HEK293 (cell line): Measurements from ENCODE around the gene MRPL18.

Experiments used
- CTCF ChIA-PET: fragments of 350-600 bp; formaldehyde crosslinking; extraction: SDS; loops from one replicate; lab custom pipeline; 2021; ENCODE audit warnings: antibody characterized with exemption; lab: Yijun Ruan, JAX
- POLR2A ChIA-PET: fragments of 300-600 bp; formaldehyde crosslinking; extraction: SDS; loops from one replicate; lab custom pipeline; 2020; ENCODE audit warnings: antibody characterized with exemption, inconsistent platforms; lab: Yijun Ruan, JAX
- H3K27ac ChIP-seq: fragments of 200-500 bp; sonication (Bioruptor generic); 2 replicates; pipeline ENCODE4 v1.5.1; 2014; ENCODE audit warnings: low read depth, low read length, control low read depth, inconsistent platforms; ENCODE audit errors: extremely low read depth
- H3K36me3 ChIP-seq, 2 experiments: fragments of 200-500 bp in 1 of 2; sonication (Bioruptor generic) in 1 of 2; 1 replicate in 1 of 2; 2 replicates in 1 of 2; pipeline ENCODE4 v1.5.1; 2014 to 2017; ENCODE audit warnings: inconsistent platforms in 2 of 2, low read length in 2 of 2; ENCODE audit not compliant: control insufficient read depth in 2 of 2, insufficient read depth in 1 of 2
- H3K4me1 ChIP-seq: fragments of 200-500 bp; sonication (Bioruptor generic); 2 replicates; pipeline ENCODE4 v1.5.1; 2014; ENCODE audit warnings: mild to moderate bottlenecking, low read length, inconsistent platforms; ENCODE audit not compliant: control insufficient read depth, insufficient read depth
- H3K4me3 ChIP-seq: 2 replicates; pipeline ENCODE4 v1.5.1; 2011; ENCODE audit warnings: low read depth, mild to moderate bottlenecking, control low read depth, low read length, moderate library complexity
- H3K9me3 ChIP-seq: fragments of 200-500 bp; sonication (Bioruptor generic); 2 replicates; pipeline ENCODE4 v1.5.1; 2014; ENCODE audit warnings: low read depth, low read length, inconsistent platforms; ENCODE audit not compliant: control insufficient read depth, insufficient read depth
- IKZF3 ChIP-seq: fragments of 450-650 bp; IDR thresholded peaks from 2 replicates; pipeline ENCODE4 v1.5.0; 2018; ENCODE audit warnings: missing biosample characterization, mild to moderate bottlenecking, missing genetic modification characterization, moderate library complexity
- KLF17 ChIP-seq: fragments of 450-650 bp; formaldehyde crosslinking; IDR thresholded peaks from 2 replicates; pipeline ENCODE4 v1.5.1; 2016; ENCODE audit warnings: missing biosample characterization, missing genetic modification characterization
- OVOL3 ChIP-seq: fragments of 450-650 bp; formaldehyde crosslinking; IDR thresholded peaks from 2 replicates; pipeline ENCODE4 v1.5.1; 2016; ENCODE audit warnings: missing biosample characterization, missing genetic modification characterization
- PRDM2 ChIP-seq: fragments of 450-650 bp; formaldehyde crosslinking; IDR thresholded peaks from 2 replicates; pipeline ENCODE4 v1.5.1; 2016; ENCODE audit warnings: missing biosample characterization, missing genetic modification characterization, borderline replicate concordance
- ZBTB1 ChIP-seq: fragments of 450-650 bp; formaldehyde crosslinking; IDR thresholded peaks from 2 replicates; pipeline ENCODE4 v1.5.1; 2016; ENCODE audit warnings: missing biosample characterization, missing genetic modification characterization
- ZFP3 ChIP-seq: fragments of 450-650 bp; formaldehyde crosslinking; IDR thresholded peaks from 2 replicates; pipeline ENCODE4 v1.5.1; 2016; ENCODE audit warnings: low read depth, missing biosample characterization, missing genetic modification characterization
- ZNF114 ChIP-seq: fragments of 450-650 bp; formaldehyde crosslinking; IDR thresholded peaks from 2 replicates; pipeline ENCODE4 v1.5.0; 2017; ENCODE audit warnings: missing biosample characterization, missing genetic modification characterization
- ZNF184 ChIP-seq: fragments of 450-650 bp; IDR thresholded peaks from 2 replicates; pipeline ENCODE4 v1.5.1; 2018; ENCODE audit warnings: missing biosample characterization, mild to moderate bottlenecking, missing genetic modification characterization
- ZNF2 ChIP-seq: fragments of 450-650 bp; formaldehyde crosslinking; IDR thresholded peaks from 2 replicates; pipeline ENCODE4 v1.5.1; 2016; ENCODE audit warnings: missing biosample characterization, missing genetic modification characterization
- ZNF280C ChIP-seq: fragments of 450-650 bp; formaldehyde crosslinking; IDR thresholded peaks from 2 replicates; pipeline ENCODE4 v1.5.1; 2016; ENCODE audit warnings: missing biosample characterization, missing genetic modification characterization
- ZNF473 ChIP-seq: fragments of 450-650 bp; formaldehyde crosslinking; IDR thresholded peaks from 2 replicates; pipeline ENCODE4 v1.5.1; 2017; ENCODE audit warnings: missing biosample characterization, missing genetic modification characterization
- ZNF488 ChIP-seq: fragments of 450-650 bp; formaldehyde crosslinking; IDR thresholded peaks from 2 replicates; pipeline ENCODE4 v1.5.1; 2016; ENCODE audit warnings: missing biosample characterization, missing genetic modification characterization
- ZNF514 ChIP-seq: fragments of 450-650 bp; formaldehyde crosslinking; IDR thresholded peaks from 2 replicates; pipeline ENCODE4 v1.5.1; 2016; ENCODE audit warnings: missing biosample characterization, missing genetic modification characterization
- ZNF529 ChIP-seq: fragments of 450-650 bp; formaldehyde crosslinking; IDR thresholded peaks from 2 replicates; pipeline ENCODE4 v1.5.1; 2017; ENCODE audit warnings: missing genetic modification characterization, missing biosample characterization; ENCODE audit not compliant: insufficient replicate concordance
- ZNF560 ChIP-seq: fragments of 450-650 bp; formaldehyde crosslinking; IDR thresholded peaks from 2 replicates; pipeline ENCODE4 v1.5.1; 2017; ENCODE audit warnings: missing biosample characterization, missing genetic modification characterization, borderline replicate concordance
- ZNF621 ChIP-seq: fragments of 450-650 bp; formaldehyde crosslinking; IDR thresholded peaks from 2 replicates; pipeline ENCODE4 v1.5.1; 2017; ENCODE audit warnings: missing biosample characterization, missing genetic modification characterization
- ZNF660 ChIP-seq: fragments of 450-650 bp; IDR thresholded peaks from 2 replicates; pipeline ENCODE4 v1.5.1; 2018; ENCODE audit warnings: missing biosample characterization, mild to moderate bottlenecking, missing genetic modification characterization
- ZNF664 ChIP-seq: fragments of 450-650 bp; formaldehyde crosslinking; IDR thresholded peaks from 2 replicates; pipeline ENCODE4 v1.5.1; 2016; ENCODE audit warnings: missing biosample characterization, missing genetic modification characterization
- ZNF843 ChIP-seq: fragments of 450-650 bp; formaldehyde crosslinking; IDR thresholded peaks from 2 replicates; pipeline ENCODE4 v1.5.1; 2016; ENCODE audit warnings: missing biosample characterization, missing genetic modification characterization
- ZSCAN18 ChIP-seq: fragments of 450-650 bp; formaldehyde crosslinking; IDR thresholded peaks from 2 replicates; pipeline ENCODE4 v1.5.1; 2016; ENCODE audit warnings: missing biosample characterization, missing genetic modification characterization

MRPL18 gene

GRCh38 chr6:159821122-159821521 is 30.9 kb downstream of the MRPL18 start:
- H3K4me1 ChIP-seq = no peaks in the 10 kb centered on the region
- TF ChIP-seq ZFP3 (tag by site-specific recombination) (no peak), KLF17 (tag by site-specific recombination) (no peak), PRDM2 (tag by site-specific recombination) (no peak), ZNF664 (no peak), ZSCAN18 (tag by site-specific recombination) (no peak), ZNF621 (no peak), ZNF280C (tag by site-specific recombination) (no peak), OVOL3 (no peak), ZNF560 (tag by site-specific recombination) (no peak), ZNF488 (tag by site-specific recombination) (no peak), IKZF3 (tag by site-specific recombination) (no peak), ZNF660 (tag by site-specific recombination) (no peak), ZNF514 (tag by site-specific recombination) (no peak), ZNF2 (tag by site-specific recombination) (no peak), ZNF473 (tag by site-specific recombination) (no peak), ZNF114 (no peak), ZNF529 (tag by site-specific recombination) (no peak), ZNF843 (tag by site-specific recombination) (no peak), ZNF184 (no peak), ZBTB1 (tag by site-specific recombination) (no peak)
- no peaks in the 10 kb centered on the region for H3K9me3 ChIP-seq
- ChIA-PET POLR2A (interaction anchor here (1.6 kb wide), 1 partner anchor 30 kb away, joined by 5 read pairs; the partner anchor contains the start of gene MRPL18), CTCF (no interaction called here)
- no peak overlapping the region for H3K4me3 ChIP-seq
- H3K27ac ChIP-seq = no peak overlapping the region
- H3K36me3 ChIP-seq = no peaks in the 10 kb centered on the region
